ENCODE data around the gene TRNAU1AP. TPM values are rescaled to one million over a fixed set of nuclear protein-coding genes. Genes with fewer than 3 reads are reported as not detected.

Gene TRNAU1AP
- 23.2 and 23.3 TPM in 2 replicates for total RNA-seq

DNA sequence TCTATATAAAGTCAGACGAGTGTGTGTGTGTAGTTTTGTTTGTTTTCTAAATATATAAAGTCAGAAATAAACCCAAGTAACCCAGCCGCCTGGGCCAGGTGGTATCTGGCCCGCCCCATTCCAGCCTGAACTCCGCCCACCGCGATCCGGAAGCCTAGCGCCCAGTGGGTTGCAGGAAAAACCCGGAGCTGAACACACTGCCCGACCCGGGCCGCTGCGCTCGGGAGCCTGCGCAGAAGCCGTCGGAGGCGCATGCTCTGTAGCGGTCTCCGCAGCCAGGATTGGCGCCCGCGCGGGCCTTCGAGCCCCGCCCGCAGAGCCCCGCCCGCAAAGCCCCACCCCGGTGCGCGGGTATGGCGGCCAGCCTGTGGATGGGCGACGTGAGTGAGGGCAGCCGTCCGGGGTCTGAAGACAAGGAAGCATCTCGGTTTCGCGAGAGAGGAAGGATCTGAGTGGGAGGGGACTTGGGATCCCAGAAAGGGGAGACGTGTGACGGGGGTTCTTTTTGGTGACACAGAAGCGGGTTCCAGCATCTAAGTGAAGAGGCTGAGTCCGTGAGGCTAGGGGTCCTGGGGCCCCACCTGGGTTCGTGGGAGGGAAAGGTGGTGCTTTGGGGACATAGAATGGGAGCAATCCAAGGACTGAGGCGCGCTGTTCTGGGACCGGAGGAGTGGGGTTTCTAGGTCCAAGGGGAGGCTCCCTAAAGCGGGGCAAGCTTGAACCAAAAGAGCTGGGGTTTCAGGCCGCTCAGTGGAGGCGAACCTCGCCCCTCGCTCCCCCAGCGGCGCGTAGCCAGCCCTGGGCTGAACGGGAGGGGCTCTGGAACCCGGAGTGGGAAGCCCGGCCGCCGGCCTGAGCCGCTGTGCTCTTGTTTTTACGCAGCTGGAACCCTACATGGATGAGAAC is at the start of gene TRNAU1AP:
Gene TRNAU1AP, plus strand, starts transcription at position 328 of the 906 bp plus-strand sequence. Its CDS starts 26 bp downstream, at position 354.
- H3K4me3 ChIP-seq (ENCODE audit: low read depth, low read length), result peak within 1 kb of the TSS; percentile 95
- DNase-seq (ENCODE audit: low read depth), result peak; percentile 87
- H3K27me3 ChIP-seq (ENCODE audit: control insufficient read depth, insufficient read depth, low read length), result no peaks in the 10 kb centered on the region
- FAIRE-seq, result no peak
- peaks cover 3% of the 10 kb centered on the region for H3K36me3 ChIP-seq (ENCODE audit: control insufficient read depth, insufficient read depth, low read length)
- TF ChIP-seq, protein P1, sequence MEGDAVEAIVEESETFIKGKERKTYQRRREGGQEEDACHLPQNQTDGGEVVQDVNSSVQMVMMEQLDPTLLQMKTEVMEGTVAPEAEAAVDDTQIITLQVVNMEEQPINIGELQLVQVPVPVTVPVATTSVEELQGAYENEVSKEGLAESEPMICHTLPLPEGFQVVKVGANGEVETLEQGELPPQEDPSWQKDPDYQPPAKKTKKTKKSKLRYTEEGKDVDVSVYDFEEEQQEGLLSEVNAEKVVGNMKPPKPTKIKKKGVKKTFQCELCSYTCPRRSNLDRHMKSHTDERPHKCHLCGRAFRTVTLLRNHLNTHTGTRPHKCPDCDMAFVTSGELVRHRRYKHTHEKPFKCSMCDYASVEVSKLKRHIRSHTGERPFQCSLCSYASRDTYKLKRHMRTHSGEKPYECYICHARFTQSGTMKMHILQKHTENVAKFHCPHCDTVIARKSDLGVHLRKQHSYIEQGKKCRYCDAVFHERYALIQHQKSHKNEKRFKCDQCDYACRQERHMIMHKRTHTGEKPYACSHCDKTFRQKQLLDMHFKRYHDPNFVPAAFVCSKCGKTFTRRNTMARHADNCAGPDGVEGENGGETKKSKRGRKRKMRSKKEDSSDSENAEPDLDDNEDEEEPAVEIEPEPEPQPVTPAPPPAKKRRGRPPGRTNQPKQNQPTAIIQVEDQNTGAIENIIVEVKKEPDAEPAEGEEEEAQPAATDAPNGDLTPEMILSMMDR (IDR thresholded peaks at IDR 0.05; ENCODE audit: insufficient read depth, low read length, severe bottlenecking), result no peak

- H3K36me3 ChIP-seq (ENCODE audit: control insufficient read depth, insufficient read depth, low read length), result peaks cover 10% of the 10 kb centered on the region
- H3K27me3 ChIP-seq (ENCODE audit: control insufficient read depth, insufficient read depth, low read length), result no peaks in the 10 kb centered on the region
- DNase-seq (ENCODE audit: low read depth), result no peak
- TF ChIP-seq, protein P1 (IDR thresholded peaks at IDR 0.05; ENCODE audit: insufficient read depth, low read length, severe bottlenecking), result no peak
- FAIRE-seq, result no peak
- no peak overlapping the region for H3K4me3 ChIP-seq (ENCODE audit: low read depth, low read length)
Observed at GRCh38 chr1:28503117-28503516, 49.8 kb upstream of the TRNAU1AP start.

DNA sequence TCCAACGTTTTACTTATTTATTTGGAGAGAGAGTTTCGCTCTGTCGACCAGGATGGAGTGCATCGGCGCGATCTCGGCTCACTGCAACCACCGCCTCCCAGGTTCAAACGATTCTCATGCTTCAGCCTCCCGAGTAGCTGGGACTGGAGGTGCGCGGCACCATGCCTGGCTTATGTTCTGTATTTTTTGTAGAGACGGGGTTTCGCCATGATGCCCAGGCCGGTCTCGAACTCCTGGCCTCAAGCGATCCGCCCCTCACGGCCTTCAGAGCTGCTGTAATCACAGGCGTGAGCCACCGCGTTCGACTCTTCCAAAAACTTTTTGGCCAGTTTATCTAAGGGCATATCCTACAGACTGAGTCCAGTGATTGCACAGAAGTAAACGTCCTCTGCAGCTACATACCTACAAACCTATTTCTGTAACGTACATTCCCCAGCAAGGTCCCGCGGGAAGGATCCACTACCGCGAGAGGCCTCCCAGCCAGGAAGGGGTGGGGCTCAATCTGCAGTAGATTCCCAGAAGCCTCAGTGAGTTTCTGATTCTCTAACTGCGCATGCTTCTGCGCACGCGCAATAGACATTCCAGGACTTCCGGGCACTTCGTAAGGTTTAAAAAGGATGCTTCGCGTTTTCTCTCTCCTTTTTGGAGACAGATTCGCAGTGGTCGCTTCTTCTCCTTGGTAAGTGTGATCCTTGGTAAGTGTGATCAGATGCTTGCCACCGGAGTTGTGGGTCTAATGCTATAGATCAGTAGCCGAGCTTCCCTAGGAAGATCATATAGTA is 47.3 kb upstream of the TRNAU1AP start, which contains the start of gene RCC1:
Gene RCC1, plus strand, starts transcription at position 638 of the 782 bp plus-strand sequence. CDS start 23,824 bp downstream, outside the sequence.
- Histone ChIP-seq H3K27me3 (ENCODE audit: control insufficient read depth, insufficient read depth, low read length) (no peaks in the 10 kb centered on the region), H3K4me3 (ENCODE audit: low read depth, low read length) (peak within 1 kb of the TSS; percentile 90), H3K36me3 (ENCODE audit: control insufficient read depth, insufficient read depth, low read length) (peaks cover 26% of the 10 kb centered on the region)
- DNase-seq (ENCODE audit: low read depth) (peak; percentile 98), FAIRE-seq (no peak)
- TF ChIP-seq, protein P1 (IDR thresholded peaks at IDR 0.05; ENCODE audit: insufficient read depth, low read length, severe bottlenecking), result no peak

DNA sequence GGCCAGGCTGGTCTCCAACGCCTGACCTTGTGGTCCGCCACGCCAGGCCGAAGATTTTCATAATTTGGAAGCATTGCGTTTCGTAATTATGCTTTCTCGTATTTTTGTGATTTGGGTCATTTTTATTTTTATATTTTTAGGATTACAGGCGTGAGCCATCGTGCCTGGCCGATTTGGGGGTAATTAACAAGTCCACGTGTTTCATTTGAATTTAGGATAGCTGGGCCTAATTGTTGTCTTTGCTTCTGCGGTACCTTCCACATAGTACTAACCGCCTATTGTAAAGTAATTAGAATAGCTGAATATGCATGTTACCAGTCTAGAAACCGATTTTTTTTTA is 46.0 kb upstream of the TRNAU1AP start:
- H3K4me3 ChIP-seq (ENCODE audit: low read depth, low read length), result peak overlapping the region; percentile 90
- FAIRE-seq (no peak), DNase-seq (ENCODE audit: low read depth) (no peak)
- H3K27me3 ChIP-seq (ENCODE audit: control insufficient read depth, insufficient read depth, low read length), result no peaks in the 10 kb centered on the region
- peaks cover 29% of the 10 kb centered on the region for H3K36me3 ChIP-seq (ENCODE audit: control insufficient read depth, insufficient read depth, low read length)
- TF ChIP-seq, protein P1 (IDR thresholded peaks at IDR 0.05; ENCODE audit: insufficient read depth, low read length, severe bottlenecking), result no peak

DNA sequence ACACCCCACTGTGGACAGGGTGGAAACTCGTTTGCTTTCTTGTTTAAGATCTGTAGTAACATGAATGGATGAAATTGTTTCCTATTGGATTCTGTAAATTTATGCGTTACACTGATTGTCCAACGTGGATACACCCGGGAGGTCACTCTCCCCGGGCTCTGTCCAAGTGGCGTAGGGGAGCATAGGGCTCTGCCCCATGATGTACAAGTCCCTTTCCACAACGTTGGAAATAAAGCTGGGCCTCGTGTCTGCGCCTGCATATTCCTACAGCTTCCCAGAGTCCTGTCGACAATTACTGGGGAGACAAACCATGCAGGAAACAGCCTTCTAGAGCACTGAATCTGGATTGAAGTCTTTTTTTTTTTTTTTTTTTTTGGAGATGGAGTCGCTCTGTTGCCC is 45.6 kb upstream of the TRNAU1AP start:
- H3K36me3 ChIP-seq (ENCODE audit: control insufficient read depth, insufficient read depth, low read length), result peaks cover 29% of the 10 kb centered on the region
- DNase-seq (ENCODE audit: low read depth) (no peak), FAIRE-seq (no peak)
- H3K27me3 ChIP-seq (ENCODE audit: control insufficient read depth, insufficient read depth, low read length), result no peaks in the 10 kb centered on the region
- TF ChIP-seq, protein P1 (IDR thresholded peaks at IDR 0.05; ENCODE audit: insufficient read depth, low read length, severe bottlenecking), result no peak
- peak overlapping the region; percentile 90 for H3K4me3 ChIP-seq (ENCODE audit: low read depth, low read length)
